GM12892 (cell line): Measurements from ENCODE around the gene TMUB1.

Experiments
- POLR2A ChIP-seq: IDR thresholded peaks from 2 replicates; pipeline ENCODE4 v1.6.1; 2011; ENCODE audit warnings: low read depth, low read length, control low read depth
- POLR2AphosphoS5 ChIP-seq: IDR thresholded peaks from 2 replicates; pipeline ENCODE4 v1.6.1; 2011; ENCODE audit warnings: low read depth, low read length, control low read depth
- TAF1 ChIP-seq: IDR thresholded peaks from 2 replicates; pipeline ENCODE4 v1.6.1; 2011; ENCODE audit warnings: low read depth, mild to moderate bottlenecking, control low read depth, low read length, borderline replicate concordance

DNA sequence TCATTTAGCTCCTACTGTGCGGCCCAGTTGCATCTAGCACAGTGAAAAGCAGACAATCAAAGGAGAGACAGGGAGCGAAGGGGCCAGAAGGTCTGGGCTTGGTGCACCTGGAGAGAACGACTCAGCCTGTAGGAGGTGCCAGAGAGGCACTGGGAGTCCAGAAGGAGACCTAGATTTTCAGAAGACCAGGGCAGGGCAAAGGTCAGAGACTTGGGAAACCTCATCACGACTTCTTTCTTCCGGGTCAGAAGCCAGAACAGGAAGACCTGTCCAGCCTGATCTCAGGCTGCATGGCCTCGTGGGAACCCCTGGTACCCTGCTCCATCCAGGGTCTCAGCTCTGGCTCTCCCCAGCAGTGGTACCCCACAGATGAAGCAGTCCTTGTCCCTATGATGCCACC lies 8.1 kb upstream of the TMUB1 start:
- TF ChIP-seq POLR2AphosphoS5 (no peak), POLR2A (no peak), TAF1 (no peak)
